ENCODE results near the gene ELOB.
A peak's percentile ranks its signal among the peaks of the same experiment; 100 is the strongest.

The ELOB gene

GRCh38 chr16:2799859-2800226 lies 22.8 kb upstream of the ELOB start:
- H2AFZ ChIP-seq (ENCODE audit: low read depth): no peak overlapping the region
- no peak overlapping the region for H3K9ac ChIP-seq
- no peaks in the 10 kb centered on the region; the same call in 1 of the 2 replicates for H4K20me1 ChIP-seq (ENCODE audit: insufficient read depth)
- no peaks in the 10 kb centered on the region for H3K4me1 ChIP-seq (ENCODE audit: low read depth, poor library complexity, severe bottlenecking)
- no peak overlapping the region for H3K4me2 ChIP-seq
- no peaks in the 10 kb centered on the region for H3K79me2 ChIP-seq (ENCODE audit: insufficient read depth, low read depth)
- TF ChIP-seq, protein P1, sequence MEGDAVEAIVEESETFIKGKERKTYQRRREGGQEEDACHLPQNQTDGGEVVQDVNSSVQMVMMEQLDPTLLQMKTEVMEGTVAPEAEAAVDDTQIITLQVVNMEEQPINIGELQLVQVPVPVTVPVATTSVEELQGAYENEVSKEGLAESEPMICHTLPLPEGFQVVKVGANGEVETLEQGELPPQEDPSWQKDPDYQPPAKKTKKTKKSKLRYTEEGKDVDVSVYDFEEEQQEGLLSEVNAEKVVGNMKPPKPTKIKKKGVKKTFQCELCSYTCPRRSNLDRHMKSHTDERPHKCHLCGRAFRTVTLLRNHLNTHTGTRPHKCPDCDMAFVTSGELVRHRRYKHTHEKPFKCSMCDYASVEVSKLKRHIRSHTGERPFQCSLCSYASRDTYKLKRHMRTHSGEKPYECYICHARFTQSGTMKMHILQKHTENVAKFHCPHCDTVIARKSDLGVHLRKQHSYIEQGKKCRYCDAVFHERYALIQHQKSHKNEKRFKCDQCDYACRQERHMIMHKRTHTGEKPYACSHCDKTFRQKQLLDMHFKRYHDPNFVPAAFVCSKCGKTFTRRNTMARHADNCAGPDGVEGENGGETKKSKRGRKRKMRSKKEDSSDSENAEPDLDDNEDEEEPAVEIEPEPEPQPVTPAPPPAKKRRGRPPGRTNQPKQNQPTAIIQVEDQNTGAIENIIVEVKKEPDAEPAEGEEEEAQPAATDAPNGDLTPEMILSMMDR (conservative IDR thresholded peaks at IDR 0.05; ENCODE audit: low read depth, low read length): no peak
- H3K36me3 ChIP-seq (ENCODE audit: insufficient read depth): no peaks in the 10 kb centered on the region
- no peak overlapping the region for H3K4me3 ChIP-seq (IDR thresholded peaks at IDR 0.05; ENCODE audit: insufficient read depth, low read depth, low read length)
- H3K27me3 ChIP-seq (ENCODE audit: insufficient read depth, low read depth): peaks cover 53% of the 10 kb centered on the region
- H3K27ac ChIP-seq: no peak overlapping the region

GRCh38 chr16:2799205-2799858 lies 22.3 kb upstream of the ELOB start:
- Histone ChIP-seq H4K20me1 (ENCODE audit: insufficient read depth) (no peaks in the 10 kb centered on the region; the same call in 1 of the 2 replicates), H3K9ac (no peak overlapping the region), H3K4me2 (no peak overlapping the region), H3K4me1 (ENCODE audit: low read depth, poor library complexity, severe bottlenecking) (no peaks in the 10 kb centered on the region), H2AFZ (ENCODE audit: low read depth) (no peak overlapping the region), H3K27me3 (ENCODE audit: insufficient read depth, low read depth) (peaks cover 53% of the 10 kb centered on the region), H3K27ac (no peak overlapping the region), H3K36me3 (ENCODE audit: insufficient read depth) (no peaks in the 10 kb centered on the region), H3K4me3 (IDR thresholded peaks at IDR 0.05; ENCODE audit: insufficient read depth, low read depth, low read length) (no peak overlapping the region), H3K79me2 (ENCODE audit: insufficient read depth, low read depth) (no peaks in the 10 kb centered on the region)
- TF ChIP-seq, protein P1 (conservative IDR thresholded peaks at IDR 0.05; ENCODE audit: low read depth, low read length): no peak

GRCh38 chr16:2798723-2799204 lies 21.7 kb upstream of the ELOB start:
- no peak overlapping the region for H3K27ac ChIP-seq
- no peak overlapping the region for H3K9ac ChIP-seq
- peaks cover 53% of the 10 kb centered on the region for H3K27me3 ChIP-seq (ENCODE audit: insufficient read depth, low read depth)
- no peak overlapping the region for H2AFZ ChIP-seq (ENCODE audit: low read depth)
- H3K36me3 ChIP-seq (ENCODE audit: insufficient read depth): no peaks in the 10 kb centered on the region
- H3K4me3 ChIP-seq (IDR thresholded peaks at IDR 0.05; ENCODE audit: insufficient read depth, low read depth, low read length): no peak overlapping the region
- H4K20me1 ChIP-seq (ENCODE audit: insufficient read depth): no peaks in the 10 kb centered on the region; the same call in 1 of the 2 replicates
- no peak overlapping the region for H3K4me2 ChIP-seq
- H3K4me1 ChIP-seq (ENCODE audit: low read depth, poor library complexity, severe bottlenecking): no peaks in the 10 kb centered on the region
- TF ChIP-seq, protein P1 (conservative IDR thresholded peaks at IDR 0.05; ENCODE audit: low read depth, low read length): no peak
- H3K79me2 ChIP-seq (ENCODE audit: insufficient read depth, low read depth): no peaks in the 10 kb centered on the region

- peak overlapping the region; percentile 5; the same call in 1 of the 2 replicates for H2AFZ ChIP-seq (ENCODE audit: low read depth)
- no peaks in the 10 kb centered on the region for H3K79me2 ChIP-seq (ENCODE audit: insufficient read depth, low read depth)
- H3K4me1 ChIP-seq (ENCODE audit: low read depth, poor library complexity, severe bottlenecking): no peaks in the 10 kb centered on the region
- H3K9ac ChIP-seq: no peak overlapping the region
- no peak overlapping the region for H3K4me3 ChIP-seq (IDR thresholded peaks at IDR 0.05; ENCODE audit: insufficient read depth, low read depth, low read length)
- H3K4me2 ChIP-seq: no peak overlapping the region
- H3K27ac ChIP-seq: no peak overlapping the region
- no peaks in the 10 kb centered on the region; the same call in 1 of the 2 replicates for H4K20me1 ChIP-seq (ENCODE audit: insufficient read depth)
- H3K27me3 ChIP-seq (ENCODE audit: insufficient read depth, low read depth): peaks cover 68% of the 10 kb centered on the region
- TF ChIP-seq, protein P1 (conservative IDR thresholded peaks at IDR 0.05; ENCODE audit: low read depth, low read length): no peak
- H3K36me3 ChIP-seq (ENCODE audit: insufficient read depth): no peaks in the 10 kb centered on the region
Measured at GRCh38 chr16:2795395-2796143, 18.5 kb upstream of the ELOB start.
